ENCODE data around the gene METAP2. TPM values are rescaled to one million over a fixed set of nuclear protein-coding genes. Genes with fewer than 3 reads are reported as not detected.
"Not testable (repeated sequence)": the region's sequence is repeated elsewhere in the genome, so short reads cannot be mapped to it uniquely, and the experiment has no call there.

Gene METAP2
- total and polyA plus RNA-seq, 8 donors = 22.4 to 57.2 (median 31.6) TPM

- no peaks in the 10 kb centered on the region for H3K4me1 ChIP-seq
- H3K36me3 ChIP-seq = no peaks in the 10 kb centered on the region
- DNase-seq (no peak), ATAC-seq (no peak), FAIRE-seq (no peak)
- H3K4me3 ChIP-seq = no peak overlapping the region
- no peak overlapping the region for H3K27ac ChIP-seq
- no peaks in the 10 kb centered on the region for H3K27me3 ChIP-seq
- TF ChIP-seq, protein P1, sequence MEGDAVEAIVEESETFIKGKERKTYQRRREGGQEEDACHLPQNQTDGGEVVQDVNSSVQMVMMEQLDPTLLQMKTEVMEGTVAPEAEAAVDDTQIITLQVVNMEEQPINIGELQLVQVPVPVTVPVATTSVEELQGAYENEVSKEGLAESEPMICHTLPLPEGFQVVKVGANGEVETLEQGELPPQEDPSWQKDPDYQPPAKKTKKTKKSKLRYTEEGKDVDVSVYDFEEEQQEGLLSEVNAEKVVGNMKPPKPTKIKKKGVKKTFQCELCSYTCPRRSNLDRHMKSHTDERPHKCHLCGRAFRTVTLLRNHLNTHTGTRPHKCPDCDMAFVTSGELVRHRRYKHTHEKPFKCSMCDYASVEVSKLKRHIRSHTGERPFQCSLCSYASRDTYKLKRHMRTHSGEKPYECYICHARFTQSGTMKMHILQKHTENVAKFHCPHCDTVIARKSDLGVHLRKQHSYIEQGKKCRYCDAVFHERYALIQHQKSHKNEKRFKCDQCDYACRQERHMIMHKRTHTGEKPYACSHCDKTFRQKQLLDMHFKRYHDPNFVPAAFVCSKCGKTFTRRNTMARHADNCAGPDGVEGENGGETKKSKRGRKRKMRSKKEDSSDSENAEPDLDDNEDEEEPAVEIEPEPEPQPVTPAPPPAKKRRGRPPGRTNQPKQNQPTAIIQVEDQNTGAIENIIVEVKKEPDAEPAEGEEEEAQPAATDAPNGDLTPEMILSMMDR (IDR thresholded peaks at IDR 0.05) = no peak
- WGBS, 2 donors = 70 to 93% methylated on average over 3 of the region's 3 CpGs
- intact Hi-C loops (cut with DNase I) = no loop called here
- no peaks in the 10 kb centered on the region for H3K9me3 ChIP-seq
These were observed 38.6 kb upstream of the METAP2 start for GRCh38 chr12:95435355-95435754.

DNA sequence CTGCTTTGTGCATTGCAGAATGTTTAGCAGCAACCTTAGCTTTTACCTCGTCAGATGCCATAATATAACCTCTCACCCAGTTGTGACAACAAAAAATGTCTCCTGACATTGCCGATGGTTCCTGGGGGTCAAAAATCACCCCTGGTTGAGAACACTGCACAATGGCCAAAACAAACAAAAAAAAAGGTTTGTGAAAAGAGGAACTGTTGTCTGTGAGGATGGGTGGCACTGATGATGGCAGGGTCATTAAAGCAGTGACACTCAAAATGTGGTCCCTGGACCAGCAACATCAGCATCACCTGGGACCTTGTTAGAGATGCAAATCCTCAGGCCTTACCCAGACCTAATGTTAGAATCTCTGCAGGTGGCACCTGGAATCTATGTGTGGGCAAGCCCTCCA, 36.4 kb upstream of the METAP2 start:
- Histone ChIP-seq H3K36me3 (no peaks in the 10 kb centered on the region), H3K9me3 (no peaks in the 10 kb centered on the region), H3K27ac (no peak overlapping the region), H3K4me3 (no peak overlapping the region), H3K27me3 (no peaks in the 10 kb centered on the region), H3K4me1 (no peaks in the 10 kb centered on the region)
- FAIRE-seq (no peak), DNase-seq (no peak), ATAC-seq (no peak)
- TF ChIP-seq, protein P1 (IDR thresholded peaks at IDR 0.05) = no peak
- intact Hi-C loops (cut with DNase I) = no loop called here
- 49 to 64% methylated on average over 2 of the region's 2 CpGs for WGBS, 2 donors

DNA sequence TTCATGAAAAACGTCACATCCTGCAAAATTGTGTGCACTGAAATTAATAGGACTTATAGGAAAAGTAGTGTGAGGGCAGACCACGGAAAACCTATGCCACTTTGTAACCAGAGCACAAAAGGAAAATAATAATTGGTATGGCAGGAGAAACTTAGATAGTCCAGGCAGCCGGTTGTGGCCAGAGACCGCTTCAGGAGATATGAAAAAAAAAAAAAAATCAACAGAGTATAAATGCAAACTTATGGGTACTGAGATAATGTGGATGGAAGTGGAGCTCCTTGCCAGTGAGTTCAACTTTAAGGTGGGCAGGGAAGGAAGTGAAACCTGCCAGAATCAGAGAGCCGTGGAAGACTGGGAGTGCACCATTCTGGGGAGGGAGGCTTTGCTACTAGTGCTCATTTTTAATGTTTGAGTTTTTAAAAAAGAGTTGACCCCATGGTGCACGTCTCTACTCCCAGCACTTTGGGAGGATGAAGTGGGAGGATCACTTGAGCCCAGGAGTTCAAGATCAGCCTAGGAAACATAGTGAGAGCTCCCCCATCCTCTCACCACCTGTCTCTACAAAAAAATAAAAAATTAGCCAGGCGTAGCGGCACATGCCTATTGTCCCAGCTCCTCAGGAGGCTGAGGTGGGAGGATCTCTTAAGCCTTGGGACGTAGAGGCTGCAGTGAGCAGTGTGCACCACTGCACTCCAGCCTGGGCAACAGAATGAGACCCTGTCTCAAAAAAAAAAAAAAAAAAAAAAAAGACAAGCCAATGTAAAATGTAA, 34.3 kb upstream of the METAP2 start:
- H3K9me3 ChIP-seq = no peaks in the 10 kb centered on the region
- H3K27ac ChIP-seq = no peak overlapping the region
- TF ChIP-seq, protein P1 (IDR thresholded peaks at IDR 0.05) = no peak
- H3K27me3 ChIP-seq = no peaks in the 10 kb centered on the region
- WGBS, 2 donors = 70 to 74% methylated on average over 9 of the region's 9 CpGs
- no peaks in the 10 kb centered on the region for H3K36me3 ChIP-seq
- no peak overlapping the region for H3K4me3 ChIP-seq
- no peak for ATAC-seq
- DNase-seq = no peak
- no peaks in the 10 kb centered on the region for H3K4me1 ChIP-seq
- intact Hi-C loops (cut with DNase I) = no loop called here
- no peak for FAIRE-seq

GRCh38 chr12:95440401-95440800, 33.6 kb upstream of the METAP2 start:
- Histone ChIP-seq H3K27ac (no peak overlapping the region), H3K4me3 (no peak overlapping the region), H3K27me3 (no peaks in the 10 kb centered on the region), H3K36me3 (no peaks in the 10 kb centered on the region), H3K9me3 (no peaks in the 10 kb centered on the region), H3K4me1 (no peaks in the 10 kb centered on the region)
- intact Hi-C loops (cut with DNase I) = no loop called here
- TF ChIP-seq, protein P1 (IDR thresholded peaks at IDR 0.05) = no peak
- 88 to 97% methylated on average over 3 of the region's 3 CpGs for WGBS, 2 donors
- FAIRE-seq (no peak), ATAC-seq (no peak), DNase-seq (no peak)

- H3K9me3 ChIP-seq = no peaks in the 10 kb centered on the region
- H3K4me3 ChIP-seq = no peak overlapping the region
- ATAC-seq (no peak), DNase-seq (no peak), FAIRE-seq (no peak)
- intact Hi-C loops (cut with DNase I) = no loop called here
- H3K27ac ChIP-seq = no peak overlapping the region
- H3K27me3 ChIP-seq = no peaks in the 10 kb centered on the region
- WGBS, 2 donors = 84 to 88% methylated on average over 2 of the region's 2 CpGs
- no peaks in the 10 kb centered on the region for H3K36me3 ChIP-seq
- H3K4me1 ChIP-seq = no peaks in the 10 kb centered on the region
- TF ChIP-seq, protein P1 (IDR thresholded peaks at IDR 0.05) = no peak
These were observed 30.5 kb upstream of the METAP2 start for GRCh38 chr12:95443459-95443858.

DNA sequence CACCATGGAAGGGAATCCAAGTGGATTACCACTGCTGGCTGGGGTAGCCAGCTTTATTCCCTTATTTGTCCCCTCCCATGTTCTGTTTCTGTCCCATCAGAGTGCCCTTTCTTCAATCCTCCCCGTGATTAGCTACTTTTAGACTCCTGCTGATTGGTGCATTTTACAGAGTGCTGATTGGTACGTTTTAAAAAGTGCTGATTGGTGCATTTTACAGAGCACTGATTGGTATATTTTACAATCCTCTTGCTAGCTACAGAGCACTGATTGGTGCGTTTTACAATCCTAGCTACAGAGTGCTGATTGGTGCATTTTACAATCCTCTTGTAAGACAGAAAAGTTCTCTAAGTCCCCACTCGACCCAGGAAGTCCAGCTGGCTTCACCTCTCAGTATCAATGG, 28.9 kb upstream of the METAP2 start:
- H3K27ac ChIP-seq; FAIRE-seq; H3K9me3 ChIP-seq; intact Hi-C loops (cut with DNase I); H3K4me3 ChIP-seq; ATAC-seq; H3K27me3 ChIP-seq; DNase-seq; H3K36me3 ChIP-seq; H3K4me1 ChIP-seq: not testable (repeated sequence)
- 73 to 77% methylated on average over 4 of the region's 4 CpGs for WGBS, 2 donors

All from pancreas (tissue), 10 donors.